HEK293T (cell line): ENCODE data around the gene MRAS.

Source experiments
- BHLHE40 ChIP-seq: fragments of 450-650 bp; IDR thresholded peaks from 2 replicates; pipeline ENCODE4 v1.6.1; 2016; ENCODE audit warnings: mild to moderate bottlenecking, moderate library complexity, borderline replicate concordance
- ELF4 ChIP-seq: fragments of 450-650 bp; IDR thresholded peaks from 2 replicates; pipeline ENCODE4 v1.6.1; 2017; ENCODE audit warnings: antibody characterized with exemption
- FOXA1 ChIP-seq: fragments of 450-650 bp; IDR thresholded peaks from 2 replicates; pipeline ENCODE4 v1.6.1; 2016; ENCODE audit warnings: mild to moderate bottlenecking
- FOXK2 ChIP-seq: fragments of 450-650 bp; IDR thresholded peaks from 2 replicates; pipeline ENCODE4 v1.6.1; 2016; ENCODE audit warnings: mild to moderate bottlenecking
- FOXM1 ChIP-seq: fragments of 450-650 bp; IDR thresholded peaks from 2 replicates; pipeline ENCODE4 v1.6.1; 2017; ENCODE audit warnings: mild to moderate bottlenecking, borderline replicate concordance
- HDGF ChIP-seq: fragments of 450-650 bp; IDR thresholded peaks from 2 replicates; pipeline ENCODE4 v1.6.1; 2017; ENCODE audit warnings: antibody characterized with exemption, borderline replicate concordance
- L3MBTL2 ChIP-seq: fragments of 450-650 bp; conservative IDR thresholded peaks from 2 replicates; pipeline ENCODE4 v1.6.1; 2016; ENCODE audit warnings: mild to moderate bottlenecking
- PKNOX1 ChIP-seq: fragments of 450-650 bp; IDR thresholded peaks from 2 replicates; pipeline ENCODE4 v1.6.1; 2016
- SP1 ChIP-seq: fragments of 450-650 bp; IDR thresholded peaks from 2 replicates; pipeline ENCODE4 v1.6.1; 2017
- SUZ12 ChIP-seq: fragments of 450-650 bp; IDR thresholded peaks from 2 replicates; pipeline ENCODE4 v1.6.1; 2016; ENCODE audit warnings: mild to moderate bottlenecking

- TF ChIP-seq SP1 (no peak), FOXM1 (no peak), HDGF (no peak), ELF4 (no peak), FOXA1 (no peak), SUZ12 (no peak), BHLHE40 (no peak), FOXK2 (no peak), L3MBTL2 (no peak), PKNOX1 (no peak)
Measured at GRCh38 chr3:138381950-138382715, 33.8 kb downstream of the MRAS start.
